HepG2 (cell line): ENCODE data around the gene DMKN. TPM values are rescaled to one million over a fixed set of nuclear protein-coding genes. Genes with fewer than 3 reads are reported as not detected.

ENCODE experiments used
- ATAC-seq: fragments of 200-7000 bp; cut with Tn5 transposase; 3 replicates; pipeline ENCODE4 v1.9.1; 2020; ENCODE audit warnings: mild to moderate bottlenecking, moderate library complexity
- BruUV-seq: library from RNA; stranded (reverse); fragments of 400-500 nt; replicated peaks from 2 replicates; lab custom pipeline; 2021; lab: Mats Ljungman, UMichigan
- CTCF ChIA-PET: fragments of 300-600 bp; formaldehyde crosslinking; extraction: SDS; loops from one replicate; lab custom pipeline; 2021; ENCODE audit warnings: low total read pairs, inconsistent platforms, low intra/inter-chr PET ratio; lab: Yijun Ruan, JAX
- POLR2A ChIA-PET: fragments of 350-600 bp; sonication (Branson Sonifier 250); formaldehyde crosslinking; loops from one replicate; lab custom pipeline; 2020; ENCODE audit warnings: antibody characterized with exemption, inconsistent platforms; lab: Yijun Ruan, JAX
- DNase-seq: peaks from one replicate; pipeline ENCODE4 v3.0.0-alpha.2; 2015; ENCODE audit warnings: low spot score
- FAIRE-seq: peaks from 3 replicates; lab custom pipeline; 2011; peaks lifted over from hg19 to GRCh38; lab: Jason Lieb, UNC
- H2AFZ ChIP-seq: one replicate; pipeline ENCODE4 v1.6.1; 2011; ENCODE audit warnings: low read length, inconsistent platforms
- H3K27ac ChIP-seq: fragments of 300-600 bp; 3 replicates; pipeline ENCODE4 v1.8.0; 2011; ENCODE audit warnings: mixed run types, mild to moderate bottlenecking, mixed read lengths, low read length, inconsistent platforms; ENCODE audit not compliant: insufficient read depth; ENCODE audit errors: extremely low read length
- H3K27me3 ChIP-seq, 2 experiments: fragments of 200-600 bp in 1 of 2; 2 replicates in 1 of 2; 3 replicates in 1 of 2; pipeline versions ENCODE4 v1.6.0 to v1.8.0; 2011; ENCODE audit warnings: low read length in 2 of 2, mild to moderate bottlenecking in 2 of 2, moderate library complexity in 2 of 2, inconsistent platforms in 1 of 2; ENCODE audit not compliant: insufficient read depth in 2 of 2, control insufficient read depth in 1 of 2
- H3K36me3 ChIP-seq, 2 experiments: fragments of 200-600 bp in 1 of 2; replicated peaks in 1 of 2; 2 replicates in 1 of 2; 3 replicates in 1 of 2; pipeline versions ENCODE4 v1.5.1 to v1.8.0; 2011; ENCODE audit warnings: low read length in 2 of 2, inconsistent platforms in 1 of 2; ENCODE audit not compliant: insufficient read depth in 2 of 2, control insufficient read depth in 1 of 2
- H3K4me1 ChIP-seq: 2 replicates; pipeline ENCODE4 v1.5.1; 2012; ENCODE audit warnings: low read length, inconsistent platforms; ENCODE audit not compliant: insufficient read depth
- H3K4me2 ChIP-seq: 2 replicates; pipeline ENCODE4 v1.6.0; 2011; ENCODE audit warnings: low read depth, low read length, inconsistent platforms
- H3K4me3 ChIP-seq, 3 experiments: fragments of 200-600 bp in 1 of 3; sonication (generic), shearing (Covaris generic) in 1 of 3; replicated peaks in 1 of 3; 2 replicates each; pipeline ENCODE4 v1.5.1; 2011 to 2016; ENCODE audit warnings: low read length in 3 of 3, inconsistent platforms in 2 of 3, low read depth in 2 of 3, mild to moderate bottlenecking in 2 of 3, control low read depth in 1 of 3, mixed read lengths in 1 of 3; ENCODE audit not compliant: insufficient read depth in 1 of 3
- H3K79me2 ChIP-seq: one replicate; pipeline ENCODE4 v1.6.1; 2011; ENCODE audit warnings: low read length, inconsistent platforms; ENCODE audit not compliant: insufficient read depth
- H3K9ac ChIP-seq: 2 replicates; pipeline ENCODE4 v1.6.0; 2011; ENCODE audit warnings: mild to moderate bottlenecking, low read depth, low read length, inconsistent platforms; ENCODE audit not compliant: insufficient read depth
- H3K9me3 ChIP-seq: 2 replicates; pipeline ENCODE4 v1.5.1; 2012; ENCODE audit warnings: mild to moderate bottlenecking, low read length
- H4K20me1 ChIP-seq: 2 replicates; pipeline ENCODE4 v1.6.0; 2011; ENCODE audit warnings: inconsistent platforms, mild to moderate bottlenecking, low read length, moderate library complexity; ENCODE audit not compliant: insufficient read depth
- ADNP ChIP-seq: sonication (generic); formaldehyde crosslinking; IDR thresholded peaks from 2 replicates; pipeline ENCODE4 v1.4.0; 2020; ENCODE audit warnings: missing genetic modification reagents
- GLI4 ChIP-seq: sonication (generic); formaldehyde crosslinking; IDR thresholded peaks from 2 replicates; pipeline ENCODE4 v1.5.1; 2020; ENCODE audit warnings: missing genetic modification reagents, mild to moderate bottlenecking, moderate library complexity, borderline replicate concordance
- HNRNPUL1 ChIP-seq: fragments of 200-400 bp; formaldehyde crosslinking; IDR thresholded peaks from 2 replicates; pipeline ENCODE4 v1.6.1; 2017; ENCODE audit warnings: low read depth, mild to moderate bottlenecking, low read length, moderate library complexity
- MTA1 ChIP-seq: sonication (generic); formaldehyde crosslinking; IDR thresholded peaks from 2 replicates; pipeline ENCODE4 v1.4.0; 2020; ENCODE audit warnings: missing genetic modification reagents, mild to moderate bottlenecking, borderline replicate concordance
- PCBP1 ChIP-seq: fragments of 200-400 bp; formaldehyde crosslinking; IDR thresholded peaks from 2 replicates; pipeline ENCODE4 v1.6.1; 2017; ENCODE audit warnings: mild to moderate bottlenecking, low read depth, low read length, borderline replicate concordance
- RFX3 ChIP-seq: IDR thresholded peaks from 2 replicates; pipeline ENCODE4 v1.6.1; 2016; ENCODE audit warnings: missing biosample characterization, missing genetic modification reagents
- SIX4 ChIP-seq: sonication (generic); formaldehyde crosslinking; IDR thresholded peaks from 2 replicates; pipeline ENCODE4 v1.4.0; 2020; ENCODE audit warnings: missing genetic modification reagents
- SMAD9 ChIP-seq: sonication (generic); formaldehyde crosslinking; IDR thresholded peaks from 2 replicates; pipeline ENCODE4 v1.5.1; 2020; ENCODE audit warnings: mild to moderate bottlenecking, missing genetic modification reagents
- SP1 ChIP-seq, 2 experiments: fragments of 450-650 bp in 1 of 2; sonication (generic) in 1 of 2; formaldehyde crosslinking in 1 of 2; IDR thresholded peaks; 2 replicates each; pipeline versions ENCODE4 v1.4.0 to v1.6.1; 2016 to 2020; ENCODE audit warnings: missing genetic modification reagents in 1 of 2
- SP2 ChIP-seq: sonication (generic); formaldehyde crosslinking; IDR thresholded peaks from 2 replicates; pipeline ENCODE4 v1.5.1; 2020; ENCODE audit warnings: mild to moderate bottlenecking, missing genetic modification reagents
- ZNF10 ChIP-seq: sonication (generic); formaldehyde crosslinking; IDR thresholded peaks from 2 replicates; pipeline ENCODE4 v1.4.0; 2020; ENCODE audit warnings: mild to moderate bottlenecking, low read depth, missing genetic modification reagents, borderline replicate concordance
- ZNF556 ChIP-seq: sonication (generic); formaldehyde crosslinking; IDR thresholded peaks from 2 replicates; pipeline ENCODE4 v1.4.0; 2020; ENCODE audit warnings: mild to moderate bottlenecking, missing genetic modification reagents, borderline replicate concordance
- ZNF607 ChIP-seq: sonication (generic); formaldehyde crosslinking; IDR thresholded peaks from 2 replicates; pipeline ENCODE4 v1.5.1; 2020; ENCODE audit warnings: missing genetic modification reagents, mild to moderate bottlenecking, borderline replicate concordance
- ZSCAN29 ChIP-seq: sonication (generic); formaldehyde crosslinking; conservative IDR thresholded peaks from 2 replicates; pipeline ENCODE4 v1.4.0; 2020; ENCODE audit warnings: mild to moderate bottlenecking, missing genetic modification reagents
- WGBS: methylation state at CpG from one replicate; pipeline ENCODE4 v1.1.6; 2017; ENCODE audit warnings: low lambda C conversion rate; 5-methylcytosine and 5-hydroxymethylcytosine counted together
- in situ Hi-C: cut with HindIII; loops from 2 replicates; pipeline ENCODE4 v1.10.0; 2017; ENCODE audit warnings: low pct_unique_long_range_greater_than_20kb; ENCODE audit not compliant: extremely low pct_ligation_motif_present
- intact Hi-C: fragments of 100-400 bp; cut with micrococcal nuclease; formaldehyde crosslinking; loops from one replicate; pipeline ENCODE4 v1.10.0; 2022; ENCODE audit not compliant: unreplicated experiment
- polyA plus RNA-seq, 8 experiments: library from polyadenylated mRNA; depleted of rRNA in 3 of 8; stranded (reverse) in 7 of 8; unstranded in 1 of 8; fragments of >200 nt; fragmentation: Illumina TruSeq in 4 of 8; extraction: Trizol in 4 of 8; gene quantifications; 2 replicates each; pipeline versions ENCODE4 v1.2.1 to v1.2.3, GENCODE V29; 2011 to 2016; ENCODE audit warnings: low read depth in 4 of 8, missing spikeins in 1 of 8, mixed read lengths in 1 of 8; ENCODE audit not compliant: insufficient read depth in 1 of 8
- total RNA-seq, 5 experiments: library from RNA; depleted of rRNA; stranded (reverse); fragments of >200 nt; fragmentation: Illumina TruSeq; extraction: Trizol; gene quantifications; 2 replicates each; pipeline ENCODE4 v1.2.3, GENCODE V29; 2016; ENCODE audit warnings: low read depth in 1 of 5
- TF ChIP-seq, protein P1 (sequence below): IDR thresholded peaks from 2 replicates; pipeline ENCODE4 v1.6.1; 2016; ENCODE audit warnings: low read depth, missing genetic modification reagents, missing compliant biosample characterization
- TF ChIP-seq, protein P2 (sequence below): sonication (generic); formaldehyde crosslinking; IDR thresholded peaks from 2 replicates; pipeline ENCODE4 v1.8.0; 2022; ENCODE audit warnings: missing genetic modification reagents, mild to moderate bottlenecking, borderline replicate concordance

DMKN gene
- total and polyA plus RNA-seq, 2 of the 13 experiments (the other 11 are each of a cell fraction or from before 2014, with no cell fraction given), result 50.8 to 57.1 TPM

DNA sequence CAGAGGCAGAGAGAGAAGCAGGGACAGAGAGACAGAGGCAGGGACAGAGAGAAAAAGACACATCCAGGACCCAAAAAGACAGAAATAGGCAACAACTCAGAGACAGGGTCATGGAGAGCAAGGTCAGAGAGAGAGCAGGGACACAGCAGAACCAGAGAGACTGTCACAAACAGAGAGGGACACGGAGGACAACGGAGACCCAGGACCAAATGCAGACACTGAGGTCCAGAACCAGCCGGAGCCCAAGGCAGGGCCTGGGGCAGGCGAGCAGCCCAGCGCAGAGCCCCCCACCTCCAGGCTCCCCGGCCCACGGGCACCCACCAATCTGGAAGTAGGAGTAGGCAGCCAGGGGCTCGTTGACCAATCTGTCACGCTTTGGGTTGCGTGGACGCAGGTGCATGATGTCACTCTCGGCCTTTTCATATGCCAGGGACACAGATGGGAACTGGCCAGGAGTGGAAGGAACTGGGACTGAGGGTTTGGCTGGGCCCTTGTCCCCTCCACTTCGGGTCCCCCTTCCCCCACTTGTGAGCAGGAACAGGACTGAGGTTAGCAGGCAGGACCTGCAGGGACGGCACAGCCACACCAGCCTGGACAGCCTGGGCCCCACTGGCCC lies 40.0 kb upstream of the DMKN start (continued):
- TF ChIP-seq, protein P1, sequence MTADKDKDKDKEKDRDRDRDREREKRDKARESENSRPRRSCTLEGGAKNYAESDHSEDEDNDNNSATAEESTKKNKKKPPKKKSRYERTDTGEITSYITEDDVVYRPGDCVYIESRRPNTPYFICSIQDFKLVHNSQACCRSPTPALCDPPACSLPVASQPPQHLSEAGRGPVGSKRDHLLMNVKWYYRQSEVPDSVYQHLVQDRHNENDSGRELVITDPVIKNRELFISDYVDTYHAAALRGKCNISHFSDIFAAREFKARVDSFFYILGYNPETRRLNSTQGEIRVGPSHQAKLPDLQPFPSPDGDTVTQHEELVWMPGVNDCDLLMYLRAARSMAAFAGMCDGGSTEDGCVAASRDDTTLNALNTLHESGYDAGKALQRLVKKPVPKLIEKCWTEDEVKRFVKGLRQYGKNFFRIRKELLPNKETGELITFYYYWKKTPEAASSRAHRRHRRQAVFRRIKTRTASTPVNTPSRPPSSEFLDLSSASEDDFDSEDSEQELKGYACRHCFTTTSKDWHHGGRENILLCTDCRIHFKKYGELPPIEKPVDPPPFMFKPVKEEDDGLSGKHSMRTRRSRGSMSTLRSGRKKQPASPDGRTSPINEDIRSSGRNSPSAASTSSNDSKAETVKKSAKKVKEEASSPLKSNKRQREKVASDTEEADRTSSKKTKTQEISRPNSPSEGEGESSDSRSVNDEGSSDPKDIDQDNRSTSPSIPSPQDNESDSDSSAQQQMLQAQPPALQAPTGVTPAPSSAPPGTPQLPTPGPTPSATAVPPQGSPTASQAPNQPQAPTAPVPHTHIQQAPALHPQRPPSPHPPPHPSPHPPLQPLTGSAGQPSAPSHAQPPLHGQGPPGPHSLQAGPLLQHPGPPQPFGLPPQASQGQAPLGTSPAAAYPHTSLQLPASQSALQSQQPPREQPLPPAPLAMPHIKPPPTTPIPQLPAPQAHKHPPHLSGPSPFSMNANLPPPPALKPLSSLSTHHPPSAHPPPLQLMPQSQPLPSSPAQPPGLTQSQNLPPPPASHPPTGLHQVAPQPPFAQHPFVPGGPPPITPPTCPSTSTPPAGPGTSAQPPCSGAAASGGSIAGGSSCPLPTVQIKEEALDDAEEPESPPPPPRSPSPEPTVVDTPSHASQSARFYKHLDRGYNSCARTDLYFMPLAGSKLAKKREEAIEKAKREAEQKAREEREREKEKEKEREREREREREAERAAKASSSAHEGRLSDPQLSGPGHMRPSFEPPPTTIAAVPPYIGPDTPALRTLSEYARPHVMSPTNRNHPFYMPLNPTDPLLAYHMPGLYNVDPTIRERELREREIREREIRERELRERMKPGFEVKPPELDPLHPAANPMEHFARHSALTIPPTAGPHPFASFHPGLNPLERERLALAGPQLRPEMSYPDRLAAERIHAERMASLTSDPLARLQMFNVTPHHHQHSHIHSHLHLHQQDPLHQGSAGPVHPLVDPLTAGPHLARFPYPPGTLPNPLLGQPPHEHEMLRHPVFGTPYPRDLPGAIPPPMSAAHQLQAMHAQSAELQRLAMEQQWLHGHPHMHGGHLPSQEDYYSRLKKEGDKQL (CRISPR knock-in tag), result no peak
- TF ChIP-seq ZNF607 (no peak), SMAD9 (CRISPR knock-in tag) (no peak), PCBP1 (no peak), MTA1 (no peak)

GRCh38 chr19:35552534-35553384 lies 39.3 kb upstream of the DMKN start:
- no TSS peak for BruUV-seq
- Histone ChIP-seq H4K20me1 (no peaks in the 10 kb centered on the region), H3K36me3 (no peaks in the 10 kb centered on the region), H2AFZ (no peak overlapping the region), H3K27me3 (peaks cover 0 to 25% of the 10 kb centered on the region in 2 experiments; a peak in 1 of 5 replicates), H3K4me2 (no peak overlapping the region), H3K79me2 (no peaks in the 10 kb centered on the region), H3K27ac (no peak overlapping the region), H3K4me1 (peaks cover 48% of the 10 kb centered on the region), H3K4me3 (no peak overlapping the region), H3K9ac (no peak overlapping the region), H3K9me3 (no peaks in the 10 kb centered on the region)
- intact Hi-C loops, result loop anchor here (10.0 kb wide), 2 partner anchors 62 to 92 kb away; partner anchors contain the start of genes COX6B1, ETV2 and HAUS5
- POLR2A ChIA-PET, result no interaction called here
- whole genome bisulfite sequencing, result 42% methylated on average over 11 of the region's 13 CpGs
- in situ Hi-C loops, result no loop called here
- no peak for ATAC-seq
- peak; percentile 8 for FAIRE-seq
- no peak for DNase-seq
- CTCF ChIA-PET, result no interaction called here
- TF ChIP-seq SIX4 (CRISPR knock-in tag), result no peak
- TF ChIP-seq ADNP, result no peak
- 0 out of 2 replicates have a peak, but pooled peaks have one; percentile 37 for TF ChIP-seq ZNF556 (CRISPR knock-in tag)
- no peak for TF ChIP-seq ZSCAN29 (CRISPR knock-in tag)
- TF ChIP-seq ZNF10 (CRISPR knock-in tag), result no peak
- TF ChIP-seq GLI4, result no peak
- no peak for TF ChIP-seq SP1 (IDR thresholded peaks at IDR 0.05)
- TF ChIP-seq SP1 (CRISPR knock-in tag; IDR thresholded peaks at IDR 0.05), result no peak
- no peak for TF ChIP-seq SP2 (CRISPR knock-in tag)
- no peak for TF ChIP-seq HNRNPUL1
- TF ChIP-seq RFX3, result no peak
- TF ChIP-seq, protein P2, sequence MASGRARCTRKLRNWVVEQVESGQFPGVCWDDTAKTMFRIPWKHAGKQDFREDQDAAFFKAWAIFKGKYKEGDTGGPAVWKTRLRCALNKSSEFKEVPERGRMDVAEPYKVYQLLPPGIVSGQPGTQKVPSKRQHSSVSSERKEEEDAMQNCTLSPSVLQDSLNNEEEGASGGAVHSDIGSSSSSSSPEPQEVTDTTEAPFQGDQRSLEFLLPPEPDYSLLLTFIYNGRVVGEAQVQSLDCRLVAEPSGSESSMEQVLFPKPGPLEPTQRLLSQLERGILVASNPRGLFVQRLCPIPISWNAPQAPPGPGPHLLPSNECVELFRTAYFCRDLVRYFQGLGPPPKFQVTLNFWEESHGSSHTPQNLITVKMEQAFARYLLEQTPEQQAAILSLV (CRISPR knock-in tag), result no peak
